ENCODE data around the gene MICAL3. TPM values are rescaled to one million over a fixed set of nuclear protein-coding genes. Genes with fewer than 3 reads are reported as not detected.

Gene MICAL3
- polyA plus RNA-seq, 3 donors, result 0.23 to 0.84 TPM; not detected in 1

DNA sequence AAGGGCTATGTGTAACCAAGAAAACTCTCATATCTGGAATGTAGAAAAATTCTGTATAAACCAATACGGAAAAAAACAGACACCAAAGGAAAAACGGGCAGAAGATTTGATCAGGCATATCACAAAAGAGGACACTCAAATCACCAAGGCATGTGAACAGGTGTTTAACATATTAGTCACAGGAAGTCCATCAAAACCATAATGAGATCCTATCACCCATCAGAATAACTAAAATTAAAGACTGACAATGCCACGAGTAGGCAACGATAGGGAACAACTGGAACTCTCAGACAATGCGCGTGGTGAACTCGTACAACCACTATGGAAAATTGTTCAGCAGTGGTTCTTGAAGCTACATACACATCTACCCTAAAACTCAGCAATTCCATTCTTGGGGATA, 94.5 kb downstream of the MICAL3 start:
- H3K9me3 Mint-ChIP-seq, result no peaks in the 10 kb centered on the region

GRCh38 chr22:17928391-17928790, 96.0 kb downstream of the MICAL3 start:
- Histone ChIP-seq H3K4me2 (replicated peaks; ENCODE audit: extremely low read depth, low read length, poor library complexity, severe bottlenecking) (no peak overlapping the region), H3K4me1 (ENCODE audit: control insufficient read depth in 1 of 2, insufficient read depth in 2 of 2, low read length in 2 of 2) (no peaks in the 10 kb centered on the region), H3K36me3 (replicated peaks in 1 of 2; ENCODE audit: control insufficient read depth in 1 of 2, insufficient read depth in 2 of 2, low read length in 2 of 2) (no peaks in the 10 kb centered on the region), H3K9me3 (replicated peaks in 1 of 2; ENCODE audit: control insufficient read depth in 1 of 2, insufficient read depth in 1 of 2, low read length in 2 of 2) (no peaks in the 10 kb centered on the region), H2AFZ (ENCODE audit: insufficient read depth, low read depth, low read length, poor library complexity, severe bottlenecking) (no peak overlapping the region), H3K4me3 (replicated peaks in 1 of 3; ENCODE audit: low read depth in 2 of 3, low read length in 3 of 3) (no peak overlapping the region), H4K20me1 (ENCODE audit: insufficient read depth, low read length) (no peaks in the 10 kb centered on the region), H3K27ac (ENCODE audit: low read depth in 1 of 2, low read length in 2 of 2) (no peak overlapping the region), H3K27me3 (ENCODE audit: control insufficient read depth in 2 of 2, insufficient read depth in 2 of 2, low read length in 2 of 2) (no peaks in the 10 kb centered on the region), H3K79me2 (ENCODE audit: insufficient read depth, low read length) (no peaks in the 10 kb centered on the region), H3K9ac (ENCODE audit: insufficient read depth, low read length, poor library complexity, severe bottlenecking) (no peak overlapping the region)
- 33% methylated on average over 1 of the region's 7 CpGs for WGBS (ENCODE audit: insufficient coverage)
- H3K9me3 Mint-ChIP-seq, result no peaks in the 10 kb centered on the region
- DNase-seq, result no peak
- H3K4me3 Mint-ChIP-seq, result no peak overlapping the region
- peaks cover 0 to 2% (median 0%) of the 10 kb centered on the region in 3 donors for H3K27me3 Mint-ChIP-seq (ENCODE audit: low read depth in 3 of 3)
- intact Hi-C loops (cut with micrococcal nuclease), result no loop called here
- no peaks in the 10 kb centered on the region for H3K36me3 Mint-ChIP-seq
- TF ChIP-seq, protein P1, sequence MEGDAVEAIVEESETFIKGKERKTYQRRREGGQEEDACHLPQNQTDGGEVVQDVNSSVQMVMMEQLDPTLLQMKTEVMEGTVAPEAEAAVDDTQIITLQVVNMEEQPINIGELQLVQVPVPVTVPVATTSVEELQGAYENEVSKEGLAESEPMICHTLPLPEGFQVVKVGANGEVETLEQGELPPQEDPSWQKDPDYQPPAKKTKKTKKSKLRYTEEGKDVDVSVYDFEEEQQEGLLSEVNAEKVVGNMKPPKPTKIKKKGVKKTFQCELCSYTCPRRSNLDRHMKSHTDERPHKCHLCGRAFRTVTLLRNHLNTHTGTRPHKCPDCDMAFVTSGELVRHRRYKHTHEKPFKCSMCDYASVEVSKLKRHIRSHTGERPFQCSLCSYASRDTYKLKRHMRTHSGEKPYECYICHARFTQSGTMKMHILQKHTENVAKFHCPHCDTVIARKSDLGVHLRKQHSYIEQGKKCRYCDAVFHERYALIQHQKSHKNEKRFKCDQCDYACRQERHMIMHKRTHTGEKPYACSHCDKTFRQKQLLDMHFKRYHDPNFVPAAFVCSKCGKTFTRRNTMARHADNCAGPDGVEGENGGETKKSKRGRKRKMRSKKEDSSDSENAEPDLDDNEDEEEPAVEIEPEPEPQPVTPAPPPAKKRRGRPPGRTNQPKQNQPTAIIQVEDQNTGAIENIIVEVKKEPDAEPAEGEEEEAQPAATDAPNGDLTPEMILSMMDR (IDR thresholded peaks at IDR 0.05), result no peak
- no peak overlapping the region for H3K27ac Mint-ChIP-seq
- no peaks in the 10 kb centered on the region for H3K4me1 Mint-ChIP-seq

More for the DNA sequence above, 94.5 kb downstream of the MICAL3 start:
- Histone ChIP-seq H3K4me2 (replicated peaks; ENCODE audit: extremely low read depth, low read length, poor library complexity, severe bottlenecking) (no peak overlapping the region), H3K27ac (ENCODE audit: low read depth in 1 of 2, low read length in 2 of 2) (no peak overlapping the region), H3K79me2 (ENCODE audit: insufficient read depth, low read length) (no peaks in the 10 kb centered on the region), H4K20me1 (ENCODE audit: insufficient read depth, low read length) (no peaks in the 10 kb centered on the region), H3K27me3 (ENCODE audit: control insufficient read depth in 2 of 2, insufficient read depth in 2 of 2, low read length in 2 of 2) (no peaks in the 10 kb centered on the region), H3K9me3 (replicated peaks in 1 of 2; ENCODE audit: control insufficient read depth in 1 of 2, insufficient read depth in 1 of 2, low read length in 2 of 2) (no peaks in the 10 kb centered on the region), H3K9ac (ENCODE audit: insufficient read depth, low read length, poor library complexity, severe bottlenecking) (no peak overlapping the region), H3K4me3 (replicated peaks in 1 of 3; ENCODE audit: low read depth in 2 of 3, low read length in 3 of 3) (no peak overlapping the region), H3K4me1 (ENCODE audit: control insufficient read depth in 1 of 2, insufficient read depth in 2 of 2, low read length in 2 of 2) (no peaks in the 10 kb centered on the region), H2AFZ (ENCODE audit: insufficient read depth, low read depth, low read length, poor library complexity, severe bottlenecking) (no peak overlapping the region), H3K36me3 (replicated peaks in 1 of 2; ENCODE audit: control insufficient read depth in 1 of 2, insufficient read depth in 2 of 2, low read length in 2 of 2) (no peaks in the 10 kb centered on the region)
- H3K27me3 Mint-ChIP-seq (ENCODE audit: low read depth in 3 of 3), result peaks cover 0 to 2% (median 0%) of the 10 kb centered on the region in 3 donors
- 73% methylated on average over 5 of the region's 7 CpGs for WGBS (ENCODE audit: insufficient coverage)
- H3K27ac Mint-ChIP-seq, result no peak overlapping the region
- H3K4me1 Mint-ChIP-seq, result no peaks in the 10 kb centered on the region
- intact Hi-C loops (cut with micrococcal nuclease), result no loop called here
- no peaks in the 10 kb centered on the region for H3K36me3 Mint-ChIP-seq
- DNase-seq, result no peak
- H3K4me3 Mint-ChIP-seq, result no peak overlapping the region
- TF ChIP-seq, protein P1 (IDR thresholded peaks at IDR 0.05), result no peak

All from CD14-positive monocyte (primary cell).